ENCODE measurements around the gene DCD.
"Not testable (repeated sequence)": the region's sequence is repeated elsewhere in the genome, so short reads cannot be mapped to it uniquely, and the experiment has no call there.

The DCD gene

GRCh38 chr12:54653025-54653424, 4.9 kb upstream of the DCD start:
- DNase-seq: no peak

- no peak for DNase-seq
These were observed 2.7 kb upstream of the DCD start for GRCh38 chr12:54650889-54651288.

- no peak for DNase-seq
These were observed 2.2 kb upstream of the DCD start for GRCh38 chr12:54650409-54650808.

- no peak for DNase-seq
These were observed 1.7 kb upstream of the DCD start for GRCh38 chr12:54649825-54650224.

GRCh38 chr12:54641554-54641953, 6.6 kb downstream of the DCD start:
- DNase-seq: no peak

GRCh38 chr12:54641089-54641488, 7.1 kb downstream of the DCD start:
- no peak for DNase-seq

- not testable (repeated sequence) for DNase-seq
These were observed 9.1 kb downstream of the DCD start for GRCh38 chr12:54639112-54639511.

GRCh38 chr12:54634795-54635194, 13.4 kb downstream of the DCD start, which contains the start of gene LACRT:
Gene LACRT, minus strand, starts transcription at chr12:54634895. Its CDS starts 54 bp downstream, at chr12:54634841.
- no peak for DNase-seq

- no peak for DNase-seq
These were observed 16.0 kb downstream of the DCD start for GRCh38 chr12:54631988-54632728.

GRCh38 chr12:54631551-54631950, 16.6 kb downstream of the DCD start:
- no peak for DNase-seq

- DNase-seq: no peak
These were observed 18.2 kb downstream of the DCD start for GRCh38 chr12:54629925-54630324.

GRCh38 chr12:54628186-54628846, 19.8 kb downstream of the DCD start:
- DNase-seq: no peak

GRCh38 chr12:54627304-54627703, 20.9 kb downstream of the DCD start:
- DNase-seq: no peak

GRCh38 chr12:54625598-54625997, 22.6 kb downstream of the DCD start:
- no peak for DNase-seq

GRCh38 chr12:54624315-54625279, 23.6 kb downstream of the DCD start:
- no peak for DNase-seq

GRCh38 chr12:54622463-54623183, 25.5 kb downstream of the DCD start:
- no peak for DNase-seq

- no peak for DNase-seq
These were observed 31.1 kb downstream of the DCD start for GRCh38 chr12:54616933-54617680.

- DNase-seq: no peak
These were observed 35.9 kb downstream of the DCD start for GRCh38 chr12:54612225-54612750.

- DNase-seq: no peak
These were observed 36.4 kb downstream of the DCD start for GRCh38 chr12:54611715-54612149.

- DNase-seq: no peak
These were observed 39.4 kb downstream of the DCD start for GRCh38 chr12:54608769-54609168.

GRCh38 chr12:54608156-54608555, 40.0 kb downstream of the DCD start:
- no peak for DNase-seq

- no peak for DNase-seq
These were observed 41.6 kb downstream of the DCD start for GRCh38 chr12:54606556-54606955.
